Skin epidermis (tissue), 12 donors: ENCODE measurements around the gene GLYATL3.

Source experiments
- H3K27ac ChIP-seq, 21 experiments: fragments of 200-600 bp; sonication (generic) in 11 of 21; one replicate each; pipeline ENCODE4 v1.5.0; 2020; ENCODE audit warnings: mild to moderate bottlenecking in 3 of 21, inconsistent platforms in 2 of 21, moderate library complexity in 2 of 21
- H3K4me3 ChIP-seq, 7 experiments: fragments of 200-600 bp; sonication (generic) in 2 of 7; one replicate each; pipeline ENCODE4 v1.5.0; 2020; ENCODE audit warnings: inconsistent platforms in 2 of 7, mild to moderate bottlenecking in 2 of 7, moderate library complexity in 1 of 7

GLYATL3 gene

GRCh38 chr6:49513153-49513989 lies 13.6 kb downstream of the GLYATL3 start:
- no peak overlapping the region for H3K27ac ChIP-seq

GRCh38 chr6:49514571-49515484 lies 15.1 kb downstream of the GLYATL3 start:
- no peak overlapping the region for H3K27ac ChIP-seq
- no peak overlapping the region for H3K4me3 ChIP-seq

More at GRCh38 chr6:49513153-49513989, 13.6 kb downstream of the GLYATL3 start:
- no peak overlapping the region for H3K4me3 ChIP-seq

- no peak overlapping the region for H3K4me3 ChIP-seq
- H3K27ac ChIP-seq: no peak overlapping the region
Observed at GRCh38 chr6:49515485-49516146, 15.9 kb downstream of the GLYATL3 start.

- Histone ChIP-seq H3K27ac (no peak overlapping the region), H3K4me3 (no peak overlapping the region)
Observed at GRCh38 chr6:49516147-49516505, 16.4 kb downstream of the GLYATL3 start.

- no peak overlapping the region for H3K4me3 ChIP-seq
- no peak overlapping the region for H3K27ac ChIP-seq
Observed at GRCh38 chr6:49517919-49518318, 18.2 kb downstream of the GLYATL3 start.

- H3K4me3 ChIP-seq: no peak overlapping the region
- no peak overlapping the region for H3K27ac ChIP-seq
Observed at GRCh38 chr6:49519660-49520059, 19.9 kb downstream of the GLYATL3 start.

GRCh38 chr6:49522710-49523593 lies 23.2 kb downstream of the GLYATL3 start:
- H3K4me3 ChIP-seq: no peak overlapping the region
- no peak overlapping the region for H3K27ac ChIP-seq

- no peak overlapping the region for H3K27ac ChIP-seq
- no peak overlapping the region for H3K4me3 ChIP-seq
Observed at GRCh38 chr6:49523901-49524300, 24.2 kb downstream of the GLYATL3 start.

- Histone ChIP-seq H3K27ac (no peak overlapping the region), H3K4me3 (no peak overlapping the region)
Observed at GRCh38 chr6:49524541-49524940, 24.8 kb downstream of the GLYATL3 start.

- H3K27ac ChIP-seq: no peak overlapping the region
- H3K4me3 ChIP-seq: no peak overlapping the region
Observed at GRCh38 chr6:49526598-49526997, 26.9 kb downstream of the GLYATL3 start.

- Histone ChIP-seq H3K27ac (no peak overlapping the region), H3K4me3 (no peak overlapping the region)
Observed at GRCh38 chr6:49527320-49527719, 27.6 kb downstream of the GLYATL3 start.

GRCh38 chr6:49528571-49528970 lies 28.8 kb downstream of the GLYATL3 start:
- Histone ChIP-seq H3K4me3 (no peak overlapping the region), H3K27ac (no peak overlapping the region)

- Histone ChIP-seq H3K27ac (no peak overlapping the region), H3K4me3 (no peak overlapping the region)
Observed at GRCh38 chr6:49530141-49530776, 30.5 kb downstream of the GLYATL3 start.

GRCh38 chr6:49531774-49532569 lies 32.2 kb downstream of the GLYATL3 start:
- Histone ChIP-seq H3K27ac (no peak overlapping the region), H3K4me3 (no peak overlapping the region)

GRCh38 chr6:49535795-49536194 lies 36.1 kb downstream of the GLYATL3 start:
- H3K27ac ChIP-seq: no peak overlapping the region
- H3K4me3 ChIP-seq: no peak overlapping the region

GRCh38 chr6:49539102-49539501 lies 39.4 kb downstream of the GLYATL3 start:
- Histone ChIP-seq H3K27ac (no peak overlapping the region), H3K4me3 (no peak overlapping the region)

- Histone ChIP-seq H3K4me3 (no peak overlapping the region), H3K27ac (no peak overlapping the region)
Observed at GRCh38 chr6:49540614-49541013, 40.9 kb downstream of the GLYATL3 start.

GRCh38 chr6:49541210-49541724 lies 41.5 kb downstream of the GLYATL3 start:
- H3K4me3 ChIP-seq: no peak overlapping the region
- H3K27ac ChIP-seq: no peak overlapping the region
